ENCODE data around the gene LRRC15. TPM values are rescaled to one million over a fixed set of nuclear protein-coding genes. Genes with fewer than 3 reads are reported as not detected.

The LRRC15 gene
- total RNA-seq, 4 donors from 2014 or later: 0.13 to 0.66 (median 0.34) TPM; not detected in 1

- Histone ChIP-seq H3K4me3 (no peak overlapping the region), H3K9me3 (no peaks in the 10 kb centered on the region), H3K27ac (replicated peaks in 1 of 4) (no peak overlapping the region), H3K36me3 (peaks cover 4 to 52% (median 27%) of the 10 kb centered on the region in 4 donors), H3K27me3 (peaks cover 0 to 7% (median 0%) of the 10 kb centered on the region in 4 donors), H3K4me1 (no peaks in the 10 kb centered on the region)
- WGBS: 46% methylated on average over 10 of the region's 10 CpGs
- TF ChIP-seq CTCF (IDR thresholded peaks at IDR 0.05): peak; percentile 59 to 67 (median 64)
- TF ChIP-seq POLR2AphosphoS5 (IDR thresholded peaks at IDR 0.05): no peak
- intact Hi-C loops (cut with DNase I): loop anchor here (1.0 kb wide), 1 partner anchor 71 kb away; no protein-coding TSS in a partner anchor
- no peak for DNase-seq (ENCODE audit: extremely low spot score)
Observed at GRCh38 chr3:194404365-194405140, 35.0 kb upstream of the LRRC15 start.

GRCh38 chr3:194401868-194402329 is 32.4 kb upstream of the LRRC15 start:
- no peak overlapping the region for H3K4me3 ChIP-seq
- TF ChIP-seq POLR2AphosphoS5 (IDR thresholded peaks at IDR 0.05): no peak
- no peak for TF ChIP-seq CTCF (IDR thresholded peaks at IDR 0.05)
- TF ChIP-seq EP300 (IDR thresholded peaks at IDR 0.05): no peak
- no peak for TF ChIP-seq POLR2A (IDR thresholded peaks at IDR 0.05; ENCODE audit: low read depth)
- 77% methylated on average over 8 of the region's 8 CpGs for WGBS
- peaks cover 0 to 32% (median 4%) of the 10 kb centered on the region in 4 donors for H3K27me3 ChIP-seq
- H3K36me3 ChIP-seq: peaks cover 0 to 25% (median 8%) of the 10 kb centered on the region in 4 donors
- H3K4me1 ChIP-seq: peaks cover 9 to 18% (median 17%) of the 10 kb centered on the region in 4 donors
- H3K27ac ChIP-seq (replicated peaks in 1 of 4): no peak overlapping the region
- intact Hi-C loops (cut with DNase I): no loop called here
- H3K9me3 ChIP-seq: no peaks in the 10 kb centered on the region
- DNase-seq (ENCODE audit: extremely low spot score): no peak

GRCh38 chr3:194401346-194401745 is 31.8 kb upstream of the LRRC15 start:
- 93% methylated on average over 6 of the region's 9 CpGs for WGBS
- intact Hi-C loops (cut with DNase I): no loop called here
- Histone ChIP-seq H3K27ac (replicated peaks in 1 of 4) (no peak overlapping the region), H3K27me3 (peaks cover 0 to 38% (median 6%) of the 10 kb centered on the region in 4 donors), H3K9me3 (no peaks in the 10 kb centered on the region), H3K4me3 (no peak overlapping the region), H3K4me1 (peaks cover 9 to 23% (median 22%) of the 10 kb centered on the region in 4 donors), H3K36me3 (peaks cover 0 to 21% (median 8%) of the 10 kb centered on the region in 4 donors)
- TF ChIP-seq POLR2AphosphoS5 (IDR thresholded peaks at IDR 0.05) (no peak), CTCF (IDR thresholded peaks at IDR 0.05) (no peak), POLR2A (IDR thresholded peaks at IDR 0.05; ENCODE audit: low read depth) (no peak), EP300 (IDR thresholded peaks at IDR 0.05) (no peak)
- DNase-seq (ENCODE audit: extremely low spot score): no peak

- H3K36me3 ChIP-seq: peaks cover 0 to 7% (median 0%) of the 10 kb centered on the region in 4 donors
- no peak overlapping the region for H3K27ac ChIP-seq (replicated peaks in 1 of 4)
- TF ChIP-seq POLR2AphosphoS5 (IDR thresholded peaks at IDR 0.05) (no peak), CTCF (IDR thresholded peaks at IDR 0.05) (no peak), EP300 (IDR thresholded peaks at IDR 0.05) (no peak), POLR2A (IDR thresholded peaks at IDR 0.05; ENCODE audit: low read depth) (no peak)
- H3K27me3 ChIP-seq: peaks cover 0 to 42% (median 6%) of the 10 kb centered on the region in 4 donors
- H3K9me3 ChIP-seq: no peaks in the 10 kb centered on the region
- intact Hi-C loops (cut with DNase I): no loop called here
- H3K4me1 ChIP-seq: peaks cover 9 to 30% (median 26%) of the 10 kb centered on the region in 4 donors
- H3K4me3 ChIP-seq: no peak overlapping the region
- 91% methylated on average over 15 of the region's 15 CpGs for WGBS
- DNase-seq (ENCODE audit: extremely low spot score): no peak
Observed at GRCh38 chr3:194399874-194400411, 30.4 kb upstream of the LRRC15 start.
